Measurements from ENCODE around the gene NPTN.

GRCh38 chr15:73540161-73540560 is 93.0 kb downstream of the NPTN start:
- TF ChIP-seq CTCF (optimal IDR thresholded peaks at IDR 0.05 in 1 of 3, IDR thresholded peaks at IDR 0.05 in 1 of 3, conservative IDR thresholded peaks at IDR 0.05 in 1 of 3; ENCODE audit: extremely low read depth in 1 of 3, insufficient read depth in 2 of 3, low read length in 3 of 3) = no peak
- TF ChIP-seq EZH2 (IDR thresholded peaks at IDR 0.05; ENCODE audit: low read length) = no peak

All from keratinocyte (primary cell).